Measurements from ENCODE around the gene DCAF15.
"Not testable (repeated sequence)": the region's sequence is repeated elsewhere in the genome, so short reads cannot be mapped to it uniquely, and the experiment has no call there.

Gene DCAF15

GRCh38 chr19:13960863-13961784, 8.8 kb downstream of the DCAF15 start:
- peaks cover 3% of the 10 kb centered on the region for H3K4me1 Mint-ChIP-seq (ENCODE audit: low read depth)
- H3K9me3 Mint-ChIP-seq = no peaks in the 10 kb centered on the region
- H3K36me3 Mint-ChIP-seq (ENCODE audit: low read depth) = peaks cover 12% of the 10 kb centered on the region
- no peak overlapping the region for H3K27ac Mint-ChIP-seq
- H3K4me3 Mint-ChIP-seq = no peak overlapping the region
- H3K27me3 Mint-ChIP-seq (ENCODE audit: low read depth) = no peaks in the 10 kb centered on the region

- H3K9me3 Mint-ChIP-seq = no peaks in the 10 kb centered on the region
- H3K27ac Mint-ChIP-seq = no peak overlapping the region
- H3K4me3 Mint-ChIP-seq = no peak overlapping the region
- H3K27me3 Mint-ChIP-seq (ENCODE audit: low read depth) = no peaks in the 10 kb centered on the region
- peaks cover 12% of the 10 kb centered on the region for H3K36me3 Mint-ChIP-seq (ENCODE audit: low read depth)
- peaks cover 3% of the 10 kb centered on the region for H3K4me1 Mint-ChIP-seq (ENCODE audit: low read depth)
Measured at GRCh38 chr19:13961826-13962698, 9.8 kb downstream of the DCAF15 start.

- H3K4me1 Mint-ChIP-seq (ENCODE audit: low read depth) = peaks cover 3% of the 10 kb centered on the region
- no peaks in the 10 kb centered on the region for H3K9me3 Mint-ChIP-seq
- no peak overlapping the region for H3K27ac Mint-ChIP-seq
- H3K4me3 Mint-ChIP-seq = no peak overlapping the region
- H3K36me3 Mint-ChIP-seq (ENCODE audit: low read depth) = peaks cover 12% of the 10 kb centered on the region
- H3K27me3 Mint-ChIP-seq (ENCODE audit: low read depth) = no peaks in the 10 kb centered on the region
Measured at GRCh38 chr19:13962699-13963602, 10.6 kb downstream of the DCAF15 start.

- Mint-ChIP-seq H3K9me3 (no peaks in the 10 kb centered on the region), H3K4me1 (ENCODE audit: low read depth) (peaks cover 3% of the 10 kb centered on the region), H3K36me3 (ENCODE audit: low read depth) (peaks cover 9% of the 10 kb centered on the region), H3K27me3 (ENCODE audit: low read depth) (no peaks in the 10 kb centered on the region), H3K27ac (no peak overlapping the region), H3K4me3 (no peak overlapping the region)
Measured at GRCh38 chr19:13963603-13964105, 11.3 kb downstream of the DCAF15 start.

GRCh38 chr19:13964776-13965175, 12.5 kb downstream of the DCAF15 start:
- Mint-ChIP-seq H3K4me1 (ENCODE audit: low read depth) (peaks cover 3% of the 10 kb centered on the region), H3K9me3 (no peaks in the 10 kb centered on the region), H3K27me3 (ENCODE audit: low read depth) (no peaks in the 10 kb centered on the region), H3K27ac (no peak overlapping the region), H3K36me3 (ENCODE audit: low read depth) (peaks cover 12% of the 10 kb centered on the region), H3K4me3 (no peak overlapping the region)

- H3K4me1 Mint-ChIP-seq (ENCODE audit: low read depth) = peaks cover 3% of the 10 kb centered on the region
- H3K27me3 Mint-ChIP-seq (ENCODE audit: low read depth) = no peaks in the 10 kb centered on the region
- no peaks in the 10 kb centered on the region for H3K9me3 Mint-ChIP-seq
- no peak overlapping the region for H3K27ac Mint-ChIP-seq
- no peak overlapping the region for H3K4me3 Mint-ChIP-seq
- H3K36me3 Mint-ChIP-seq (ENCODE audit: low read depth) = peaks cover 11% of the 10 kb centered on the region
Measured at GRCh38 chr19:13965377-13965896, 13.1 kb downstream of the DCAF15 start.

GRCh38 chr19:13965926-13966683, 13.8 kb downstream of the DCAF15 start:
- Mint-ChIP-seq H3K9me3 (no peaks in the 10 kb centered on the region), H3K36me3 (ENCODE audit: low read depth) (peaks cover 9% of the 10 kb centered on the region), H3K4me1 (ENCODE audit: low read depth) (peaks cover 3% of the 10 kb centered on the region)

GRCh38 chr19:13966684-13967128, 14.4 kb downstream of the DCAF15 start:
- peaks cover 4% of the 10 kb centered on the region for H3K36me3 Mint-ChIP-seq (ENCODE audit: low read depth)
- no peak overlapping the region for H3K4me3 Mint-ChIP-seq
- no peak overlapping the region for H3K27ac Mint-ChIP-seq
- no peaks in the 10 kb centered on the region for H3K4me1 Mint-ChIP-seq (ENCODE audit: low read depth)
- no peaks in the 10 kb centered on the region for H3K9me3 Mint-ChIP-seq
- H3K27me3 Mint-ChIP-seq (ENCODE audit: low read depth) = no peaks in the 10 kb centered on the region

More at GRCh38 chr19:13965926-13966683, 13.8 kb downstream of the DCAF15 start:
- no peak overlapping the region for H3K27ac Mint-ChIP-seq
- H3K27me3 Mint-ChIP-seq (ENCODE audit: low read depth) = no peaks in the 10 kb centered on the region
- no peak overlapping the region for H3K4me3 Mint-ChIP-seq

- H3K27ac Mint-ChIP-seq; H3K36me3 Mint-ChIP-seq (ENCODE audit: low read depth); H3K4me3 Mint-ChIP-seq: not testable (repeated sequence)
Measured at GRCh38 chr19:13967206-13967605, 14.9 kb downstream of the DCAF15 start.

GRCh38 chr19:13968383-13968935, 16.1 kb downstream of the DCAF15 start:
- H3K4me3 Mint-ChIP-seq = no peak overlapping the region
- no peaks in the 10 kb centered on the region for H3K9me3 Mint-ChIP-seq
- no peaks in the 10 kb centered on the region for H3K27me3 Mint-ChIP-seq (ENCODE audit: low read depth)
- peaks cover 4% of the 10 kb centered on the region for H3K36me3 Mint-ChIP-seq (ENCODE audit: low read depth)
- H3K27ac Mint-ChIP-seq = no peak overlapping the region
- no peaks in the 10 kb centered on the region for H3K4me1 Mint-ChIP-seq (ENCODE audit: low read depth)

More at GRCh38 chr19:13967206-13967605, 14.9 kb downstream of the DCAF15 start:
- H3K27me3 Mint-ChIP-seq (ENCODE audit: low read depth); H3K4me1 Mint-ChIP-seq (ENCODE audit: low read depth); H3K9me3 Mint-ChIP-seq: not testable (repeated sequence)

- Mint-ChIP-seq H3K9me3 (no peaks in the 10 kb centered on the region), H3K4me1 (ENCODE audit: low read depth) (peaks cover 1% of the 10 kb centered on the region), H3K27ac (no peak overlapping the region), H3K27me3 (ENCODE audit: low read depth) (no peaks in the 10 kb centered on the region), H3K4me3 (no peak overlapping the region), H3K36me3 (ENCODE audit: low read depth) (peaks cover 5% of the 10 kb centered on the region)
Measured at GRCh38 chr19:13968999-13969398, 16.7 kb downstream of the DCAF15 start.

- Mint-ChIP-seq H3K9me3 (no peaks in the 10 kb centered on the region), H3K27ac (no peak overlapping the region)
Measured at GRCh38 chr19:13969897-13970296, 17.6 kb downstream of the DCAF15 start.

GRCh38 chr19:13971868-13972267, 19.6 kb downstream of the DCAF15 start:
- H3K4me3 Mint-ChIP-seq; H3K27ac Mint-ChIP-seq; H3K9me3 Mint-ChIP-seq; H3K4me1 Mint-ChIP-seq (ENCODE audit: low read depth); H3K27me3 Mint-ChIP-seq (ENCODE audit: low read depth): not testable (repeated sequence)
- peaks cover 17% of the 10 kb centered on the region for H3K36me3 Mint-ChIP-seq (ENCODE audit: low read depth)

More at GRCh38 chr19:13969897-13970296, 17.6 kb downstream of the DCAF15 start:
- no peaks in the 10 kb centered on the region for H3K27me3 Mint-ChIP-seq (ENCODE audit: low read depth)
- peaks cover 10% of the 10 kb centered on the region for H3K36me3 Mint-ChIP-seq (ENCODE audit: low read depth)
- H3K4me3 Mint-ChIP-seq = no peak overlapping the region
- H3K4me1 Mint-ChIP-seq (ENCODE audit: low read depth) = peaks cover 7% of the 10 kb centered on the region

Data from T-helper 1 cell treated with Interleukin-12 subunit alpha and Interleukin-12 subunit beta and Interleukin-4 antibody, amounts not matched to agents 30 μg/mL and 1 μg/mL, for 36 hours (primary cell).